Astrocyte of the spinal cord (primary cell): ENCODE data around the gene NFATC3.
A peak's percentile ranks its signal among the peaks of the same experiment; 100 is the strongest.

Source experiments
- DNase-seq: peaks from one replicate; pipeline ENCODE4 v3.0.0; 2011; ENCODE audit warnings: low read depth, low spot score
- H3K4me3 ChIP-seq: 2 replicates; pipeline ENCODE4 v1.5.1; 2011; ENCODE audit warnings: low read depth, mild to moderate bottlenecking, low read length, moderate library complexity
- CTCF ChIP-seq: IDR thresholded peaks from 2 replicates; pipeline ENCODE4 v1.5.1; 2012; ENCODE audit warnings: low read depth, mild to moderate bottlenecking, low read length, inconsistent platforms
- in situ Hi-C: cut with HindIII; loops from 2 replicates; pipeline ENCODE4 v1.10.0; 2017; ENCODE audit warnings: low sequenced_read_pairs

NFATC3 gene

GRCh38 chr16:68071518-68071901 lies 13.7 kb upstream of the NFATC3 start:
- no peak for DNase-seq
- H3K4me3 ChIP-seq: no peak overlapping the region
- no peak for TF ChIP-seq CTCF
- in situ Hi-C loops: no loop called here

DNA sequence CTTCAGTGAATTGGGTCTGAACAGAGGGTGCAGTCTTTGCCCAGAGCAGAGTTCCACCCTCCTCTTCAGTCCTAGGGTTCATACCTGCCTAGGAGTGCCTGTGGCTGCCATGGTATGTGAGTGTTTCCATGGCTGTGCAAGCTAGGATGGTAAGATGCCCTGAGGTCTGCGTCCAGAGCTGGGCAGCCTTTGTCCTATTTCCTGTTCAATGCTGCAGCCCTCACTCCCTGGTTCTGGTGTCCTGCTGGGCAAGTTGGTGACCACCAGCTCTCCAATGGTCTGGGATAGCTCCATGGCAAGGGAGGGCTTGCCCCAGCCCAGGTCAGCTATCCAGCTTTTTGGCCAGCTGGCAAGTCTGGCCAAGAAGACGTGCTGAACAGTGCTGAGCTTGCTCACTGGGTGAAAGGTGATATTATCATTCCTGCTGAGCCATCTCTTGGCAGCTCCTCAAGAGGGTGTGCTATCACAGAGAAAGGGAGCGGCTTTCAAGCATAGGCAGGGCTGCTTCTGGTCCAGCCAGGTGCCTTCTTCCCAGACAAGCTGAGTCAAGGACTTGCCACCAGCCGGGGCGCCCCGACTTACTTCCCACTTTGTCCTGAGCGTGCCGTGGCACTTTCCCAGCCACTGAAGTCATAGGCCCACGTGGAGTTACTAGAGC lies 13.0 kb upstream of the NFATC3 start:
- H3K4me3 ChIP-seq: no peak overlapping the region
- TF ChIP-seq CTCF: no peak
- peak; percentile 51 for DNase-seq
- in situ Hi-C loops: no loop called here

DNA sequence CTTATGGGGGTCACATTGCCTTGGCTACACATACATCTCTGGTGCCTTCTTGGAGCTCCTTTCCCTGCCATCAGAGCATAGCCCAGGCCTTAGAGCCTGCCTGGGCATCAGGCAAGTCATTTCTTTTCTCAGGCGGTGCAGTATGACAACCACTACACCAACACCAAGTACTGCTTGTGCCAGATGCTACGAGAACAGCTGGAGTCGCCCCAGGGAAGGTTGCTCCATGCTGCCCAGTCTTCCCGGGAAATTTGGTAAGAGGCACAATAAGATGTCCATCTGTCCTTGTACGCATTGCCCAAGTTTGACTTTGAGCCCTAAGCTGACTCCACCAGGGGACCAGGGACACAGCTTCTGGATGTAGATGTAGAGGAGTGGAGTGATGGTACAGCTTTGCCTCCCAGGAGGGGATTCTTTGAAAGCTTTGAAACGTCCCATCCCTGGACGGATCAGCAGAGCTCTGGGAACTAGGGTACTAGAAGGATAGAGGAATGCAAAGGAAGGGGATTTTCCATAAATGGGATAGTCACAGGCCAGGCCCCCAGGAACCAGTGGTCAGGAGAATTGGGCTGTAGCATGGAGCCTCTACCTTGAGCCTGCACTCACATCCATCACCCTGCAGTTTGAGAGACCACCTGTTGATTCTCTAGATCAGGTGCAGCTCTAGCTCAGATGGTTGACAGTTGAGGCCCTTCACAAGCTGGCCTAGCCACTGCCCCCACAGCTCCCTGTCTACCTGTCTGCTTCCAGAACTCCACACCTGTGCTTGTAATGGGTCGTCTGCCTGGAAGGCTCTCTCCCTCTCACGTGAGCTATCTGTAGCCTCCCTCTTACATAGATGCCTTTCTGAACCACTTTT lies 11.0 kb upstream of the NFATC3 start:
- in situ Hi-C loops: no loop called here
- no peak overlapping the region for H3K4me3 ChIP-seq
- no peak for TF ChIP-seq CTCF
- DNase-seq: no peak

DNA sequence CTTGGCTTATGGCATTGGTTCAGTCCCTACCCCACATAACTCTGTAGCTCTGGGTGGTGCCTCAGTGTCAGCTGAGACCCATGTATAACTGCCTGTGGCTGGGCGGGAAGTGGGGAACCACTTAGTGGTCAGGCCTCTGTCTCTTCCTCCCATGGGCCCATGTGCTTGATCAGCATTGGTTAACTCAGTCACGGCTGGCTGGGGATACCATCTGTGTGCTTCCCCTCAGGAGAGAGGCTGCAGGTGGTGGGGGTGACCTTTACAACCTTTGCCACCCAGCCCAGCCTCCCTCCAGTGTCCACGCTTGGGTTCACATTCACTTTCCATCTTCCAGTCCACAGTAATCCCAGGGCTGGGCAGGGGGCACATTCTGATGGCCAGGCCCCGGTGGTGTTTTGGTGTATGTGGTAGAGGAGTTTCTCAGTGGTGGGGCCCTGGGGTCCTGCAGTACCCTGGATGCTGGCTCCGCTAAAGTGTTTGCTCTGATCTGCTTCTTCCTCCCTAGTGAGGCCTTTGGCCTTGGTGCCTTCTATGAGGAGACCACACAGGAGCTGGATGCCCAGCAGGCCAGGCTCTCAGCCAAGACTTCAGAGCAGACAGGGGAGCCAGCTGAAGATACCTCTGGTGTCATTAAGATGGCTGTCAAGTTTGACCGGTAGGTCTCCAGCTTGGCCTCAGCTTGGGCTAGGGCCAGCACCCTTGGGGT lies 10.2 kb upstream of the NFATC3 start:
- no peak for DNase-seq
- in situ Hi-C loops: no loop called here
- TF ChIP-seq CTCF: no peak
- H3K4me3 ChIP-seq: no peak overlapping the region

DNA sequence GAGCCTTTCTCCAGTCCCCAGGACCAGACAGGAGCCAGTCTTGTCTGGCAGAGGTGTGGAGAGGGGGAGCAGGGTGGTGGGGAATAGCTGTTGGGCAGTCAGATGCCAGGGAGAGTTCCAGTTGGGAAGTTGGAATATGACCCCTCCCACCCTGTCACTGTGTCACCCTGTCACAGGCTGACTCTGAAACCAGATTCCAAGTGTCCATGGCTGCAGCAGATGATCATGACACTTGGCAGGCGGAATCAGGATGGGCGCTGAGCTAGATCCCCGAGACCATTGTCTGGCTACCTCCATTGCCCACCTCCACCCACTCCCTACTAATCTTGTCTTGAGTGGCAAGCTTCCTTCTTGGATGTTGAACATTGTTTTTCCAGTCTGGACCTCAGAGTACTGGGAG lies 9.2 kb upstream of the NFATC3 start:
- in situ Hi-C loops: no loop called here
- no peak overlapping the region for H3K4me3 ChIP-seq
- TF ChIP-seq CTCF: no peak
- DNase-seq: no peak

DNA sequence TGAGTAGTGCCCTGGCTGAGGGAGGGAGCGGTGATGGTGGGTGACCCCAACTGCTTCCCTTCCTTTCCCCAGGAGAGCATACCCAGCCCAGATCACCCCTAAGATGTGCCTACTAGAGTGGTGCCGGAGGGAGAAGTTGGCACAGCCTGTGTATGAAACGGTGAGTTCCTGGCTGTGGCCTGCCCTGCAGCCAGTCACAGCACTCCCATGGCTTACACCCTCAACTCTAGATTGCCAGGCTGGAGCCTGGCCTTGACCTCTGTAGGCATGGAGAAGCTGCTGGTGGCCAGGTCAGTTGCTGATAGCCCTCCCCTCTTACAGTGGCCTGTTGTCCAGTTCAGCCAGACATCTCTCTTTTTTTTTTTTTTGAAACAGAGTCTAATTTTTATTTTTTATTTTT lies 8.6 kb upstream of the NFATC3 start:
- TF ChIP-seq CTCF: no peak
- H3K4me3 ChIP-seq: no peak overlapping the region
- no peak for DNase-seq

More for the DNA sequence above, 8.6 kb upstream of the NFATC3 start:
- in situ Hi-C loops: no loop called here
